Stimulated activated CD4-positive, alpha-beta T cell treated with anti-CD3 and anti-CD28 coated beads, Interleukin-12 subunit alpha, Interleukin-12 subunit beta, amount 100 ng/mL, for 24 hours (primary cell): Measurements from ENCODE around the gene SGSM1.

Source experiments
- DNase-seq, 2 experiments: peaks; one replicate each; pipeline ENCODE4 v3.0.0-alpha.2; 2020; ENCODE audit warnings: low read depth in 2 of 2

The SGSM1 gene

DNA sequence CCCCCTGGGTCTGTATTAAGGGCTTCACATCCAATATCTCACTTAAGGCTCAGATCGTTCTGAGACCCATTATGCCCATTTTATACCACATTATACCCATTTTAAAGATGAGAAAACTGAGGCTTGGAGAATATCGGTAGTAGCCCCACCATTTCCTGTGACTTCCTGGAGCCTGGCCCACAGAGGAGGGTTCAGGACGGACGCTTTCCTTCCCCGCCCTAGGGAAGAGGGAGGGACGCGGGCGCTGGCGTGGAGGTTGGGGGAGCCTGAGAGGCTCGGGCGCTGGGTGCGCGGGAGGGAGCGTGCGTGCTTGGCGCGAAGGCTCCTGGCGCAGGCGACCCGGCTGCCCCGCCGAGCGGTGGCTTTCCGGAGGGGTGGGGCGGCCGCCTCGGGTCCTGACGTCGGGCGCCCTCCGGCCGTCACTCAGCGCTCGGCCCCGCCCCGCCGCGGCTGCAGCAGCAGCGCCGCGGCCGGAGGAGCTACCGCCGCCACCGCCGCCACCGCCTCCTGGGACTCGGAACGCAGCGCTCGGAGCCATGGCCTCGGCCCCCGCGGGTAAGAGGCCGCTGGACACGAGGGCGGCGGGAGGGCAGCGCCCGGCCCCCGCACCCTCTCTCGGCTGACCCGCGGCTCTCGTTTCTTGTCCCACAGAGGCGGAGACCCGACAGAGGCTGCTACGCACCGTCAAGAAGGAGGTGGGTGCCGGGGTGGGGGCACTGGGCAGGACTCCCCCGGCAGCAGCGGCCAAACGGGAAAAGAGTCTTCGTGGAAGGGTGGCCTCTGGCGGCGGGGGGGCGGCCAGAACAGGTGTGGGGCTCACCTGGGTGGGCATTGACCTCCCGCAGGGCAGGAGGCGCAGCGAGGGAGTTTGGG is at the start of gene SGSM1:
SGSM1 (plus strand) TSS at position 422 of the 873 bp plus-strand sequence; CDS start at position 537, 115 bp downstream.
- DNase-seq = peak; percentile 57 to 72

- DNase-seq = peak; percentile 4 to 48
Observed at GRCh38 chr22:24758164-24758799, 47.7 kb upstream of the SGSM1 start.

DNA sequence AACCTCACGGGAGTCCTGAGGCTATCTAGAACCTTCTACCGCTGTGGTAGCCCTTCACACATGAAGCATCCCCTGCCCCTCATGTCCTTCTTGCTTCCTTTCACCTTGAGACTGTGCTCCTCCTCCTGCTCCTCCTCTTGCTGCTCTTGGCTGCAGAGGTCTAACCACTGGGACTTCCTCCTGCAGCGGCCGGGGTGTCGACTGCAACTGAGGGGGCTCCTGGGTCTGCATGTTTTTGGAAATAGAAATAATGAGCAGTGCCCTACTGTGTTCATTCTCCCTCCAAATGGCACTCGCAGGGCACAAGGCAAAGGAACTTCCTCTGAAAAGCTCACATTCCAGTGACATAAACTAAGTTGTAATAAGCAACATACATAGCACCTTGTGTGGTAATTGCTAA is 46.2 kb upstream of the SGSM1 start:
- DNase-seq = no peak

DNA sequence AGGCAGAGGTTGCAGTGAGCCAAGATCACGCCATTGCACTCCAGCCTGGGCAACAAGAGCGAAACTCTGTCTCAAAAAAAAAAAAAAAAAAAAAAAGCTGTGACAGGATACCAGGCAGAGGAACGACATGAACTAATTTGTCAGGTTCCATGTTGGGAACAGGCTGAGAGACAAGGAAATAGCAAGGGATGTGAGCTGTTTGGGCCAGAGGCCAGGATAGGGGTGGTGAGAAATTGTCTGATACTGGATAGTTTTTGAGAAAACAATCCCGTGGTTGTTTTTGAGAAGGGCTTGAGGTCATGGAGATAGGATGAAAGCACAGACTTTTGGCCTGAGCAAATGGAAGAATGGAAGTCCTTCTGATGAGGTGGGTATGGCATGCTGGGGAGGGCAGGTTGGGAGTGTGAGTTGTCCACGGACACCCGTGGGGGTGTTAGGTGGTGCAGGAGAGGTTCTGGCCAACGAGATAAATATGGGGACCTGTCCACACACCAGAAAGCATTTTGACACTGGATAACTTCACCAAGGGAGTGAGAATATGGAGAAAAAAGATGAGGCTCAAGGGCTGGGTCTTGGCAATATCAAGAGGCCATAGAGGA is 45.2 kb upstream of the SGSM1 start:
- no peak for DNase-seq

DNA sequence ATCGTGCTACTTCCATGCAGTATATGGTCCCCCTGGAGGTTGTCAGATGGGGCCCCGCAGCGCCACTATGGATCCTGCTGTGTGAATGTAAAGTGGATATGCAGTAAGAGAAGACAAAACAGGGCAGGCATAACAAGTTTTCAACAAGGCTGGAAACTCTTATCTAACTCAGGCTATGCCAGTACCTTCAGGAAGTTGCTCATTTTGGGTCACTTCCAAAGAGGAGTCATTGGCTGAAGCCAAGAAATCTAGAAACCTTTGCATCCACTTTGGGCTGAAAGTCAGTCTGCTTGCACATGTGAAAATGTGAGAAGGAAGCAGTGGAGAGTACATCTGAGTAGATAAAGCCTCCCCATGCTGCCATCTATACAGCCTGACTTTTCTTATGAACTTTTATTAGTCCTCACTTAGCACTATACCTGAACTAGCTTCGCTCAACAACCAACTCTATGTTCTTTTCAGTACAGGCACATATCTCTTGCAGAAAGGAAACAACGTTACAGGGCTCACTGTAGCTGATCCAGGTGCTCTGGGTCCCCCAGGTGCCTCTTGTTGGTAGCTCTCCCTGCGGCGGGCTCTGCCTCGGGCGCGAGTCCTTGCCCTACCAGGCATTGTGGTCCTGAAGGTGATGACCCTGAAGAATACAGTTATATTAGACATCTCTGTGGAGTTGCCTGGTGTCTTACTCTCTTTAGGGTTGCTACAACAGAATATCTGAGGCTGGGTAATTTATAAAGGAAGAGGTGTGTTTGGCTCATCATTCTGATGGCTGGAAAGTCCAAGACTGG is 43.9 kb upstream of the SGSM1 start:
- DNase-seq = no peak

DNA sequence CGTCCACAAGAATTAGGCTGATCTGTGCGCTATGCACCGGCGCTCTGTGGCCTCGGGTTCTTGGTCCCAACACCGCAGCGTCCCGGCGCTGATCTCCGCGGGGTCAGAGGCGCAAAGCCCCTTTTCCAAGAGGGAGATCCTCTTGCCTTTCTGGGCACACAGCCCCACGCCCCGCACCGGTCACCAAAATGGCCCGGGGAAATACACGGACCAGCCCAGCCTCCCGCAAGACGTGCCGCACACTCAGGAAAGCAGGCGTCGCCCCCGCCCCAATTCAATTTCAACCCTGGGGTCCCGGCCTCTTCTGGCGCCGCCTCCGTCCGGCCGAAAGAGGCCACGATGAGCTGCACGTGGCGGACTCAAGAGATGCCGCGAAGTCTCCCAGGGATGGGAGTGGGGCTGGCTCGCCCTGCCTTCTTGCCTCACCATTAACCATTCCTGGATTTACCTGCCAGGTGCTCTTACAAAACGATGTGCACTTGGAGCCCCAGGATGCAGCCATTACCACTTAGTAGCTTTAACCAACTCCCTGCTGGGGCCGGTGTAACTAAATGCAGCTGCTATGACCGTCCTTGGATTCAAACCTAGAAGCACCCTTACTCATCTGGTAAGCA is 42.0 kb upstream of the SGSM1 start:
- DNase-seq = no peak

DNA sequence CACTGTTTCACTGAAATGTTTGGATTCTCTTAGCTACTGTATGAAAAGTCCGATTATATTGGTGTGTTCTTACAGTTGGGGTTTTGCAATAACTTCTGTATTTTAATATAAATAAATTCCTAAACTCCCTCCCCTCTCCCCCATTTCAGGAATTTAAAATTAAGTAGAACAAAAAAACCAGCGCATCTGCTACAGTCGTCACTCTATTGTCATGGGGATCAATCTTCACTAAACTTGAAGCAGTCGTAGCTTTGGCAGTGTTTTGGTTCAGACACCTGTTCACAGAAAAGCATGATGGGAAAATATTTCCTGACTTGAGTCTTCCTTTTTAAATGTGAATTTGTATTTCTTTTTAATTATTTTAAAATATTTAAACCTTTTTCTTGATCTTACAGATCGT is 40.8 kb upstream of the SGSM1 start:
- DNase-seq = no peak

DNA sequence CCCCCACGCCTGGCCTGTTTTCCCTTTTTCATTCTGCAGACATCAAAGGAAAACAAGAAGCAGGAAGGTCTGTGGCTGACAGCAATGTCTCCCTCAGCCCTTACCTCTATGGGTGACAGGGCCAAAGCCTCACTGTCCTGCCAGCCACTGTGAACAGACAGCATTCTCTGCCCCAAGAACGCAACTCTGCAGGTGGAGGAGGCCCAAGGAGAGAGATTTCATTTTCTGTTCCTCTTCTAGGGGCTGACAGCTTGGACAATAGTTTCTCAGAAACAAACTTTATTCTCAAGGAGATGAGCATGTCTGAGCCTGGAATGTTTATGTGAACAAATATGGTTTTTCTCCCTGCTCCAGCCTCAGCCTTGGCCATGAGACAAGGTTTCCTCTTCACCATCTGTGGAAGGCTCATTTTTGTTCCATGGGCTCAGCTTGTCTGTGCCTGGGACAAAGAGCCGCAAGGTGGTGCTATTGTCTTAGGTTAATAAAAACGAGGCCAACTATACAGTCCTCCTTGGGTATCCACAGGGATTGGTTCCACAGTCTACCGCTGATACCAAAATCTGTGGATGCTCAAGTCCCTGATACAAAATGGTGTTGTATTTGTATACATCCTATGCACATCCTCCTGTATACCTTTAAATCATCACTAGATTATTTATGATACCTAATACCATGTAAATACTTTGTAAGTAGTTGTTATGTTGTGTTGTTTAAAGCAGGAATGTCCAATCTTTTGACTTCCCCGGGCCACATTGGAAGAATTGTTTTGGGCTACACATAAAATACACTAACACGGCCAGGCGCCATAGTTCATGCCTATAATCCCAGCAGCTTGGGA is 37.3 kb upstream of the SGSM1 start:
- peak; percentile 1 to 44 for DNase-seq

DNA sequence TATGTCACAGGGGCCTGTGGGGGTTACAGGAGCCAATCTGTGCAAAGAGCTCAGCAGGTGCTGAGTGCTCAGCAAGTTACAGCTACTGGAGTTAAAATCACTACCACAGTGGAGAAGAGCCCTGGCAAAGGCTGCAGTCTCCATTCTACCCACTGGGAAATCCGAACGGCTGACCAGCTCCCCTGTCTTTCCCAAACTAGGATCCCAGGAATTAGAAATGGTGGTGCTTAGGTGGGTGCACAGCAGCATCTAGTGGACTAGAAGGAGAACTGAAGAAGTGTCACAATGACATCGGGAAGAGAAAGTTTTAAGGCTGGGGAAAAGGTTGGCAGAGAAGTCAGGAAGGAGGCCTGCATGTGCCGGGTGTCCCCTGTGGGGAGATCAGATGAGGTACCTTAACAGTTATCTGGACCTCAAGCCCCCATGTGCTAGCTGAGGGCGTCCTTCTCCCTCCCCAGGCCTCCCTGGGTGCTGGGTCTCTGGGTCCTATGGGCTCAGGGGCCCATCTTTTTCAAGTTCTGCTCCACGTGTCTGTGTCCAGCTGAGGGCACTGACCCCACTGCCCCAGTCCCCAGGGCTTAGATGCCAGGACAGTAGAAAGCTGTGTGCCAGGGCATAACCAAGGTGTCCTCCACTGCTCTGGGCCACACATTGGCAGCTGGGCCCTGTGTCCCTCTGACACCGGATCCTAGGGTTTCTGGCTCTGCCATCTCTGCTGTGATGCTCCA is 33.4 kb upstream of the SGSM1 start:
- DNase-seq = no peak

DNA sequence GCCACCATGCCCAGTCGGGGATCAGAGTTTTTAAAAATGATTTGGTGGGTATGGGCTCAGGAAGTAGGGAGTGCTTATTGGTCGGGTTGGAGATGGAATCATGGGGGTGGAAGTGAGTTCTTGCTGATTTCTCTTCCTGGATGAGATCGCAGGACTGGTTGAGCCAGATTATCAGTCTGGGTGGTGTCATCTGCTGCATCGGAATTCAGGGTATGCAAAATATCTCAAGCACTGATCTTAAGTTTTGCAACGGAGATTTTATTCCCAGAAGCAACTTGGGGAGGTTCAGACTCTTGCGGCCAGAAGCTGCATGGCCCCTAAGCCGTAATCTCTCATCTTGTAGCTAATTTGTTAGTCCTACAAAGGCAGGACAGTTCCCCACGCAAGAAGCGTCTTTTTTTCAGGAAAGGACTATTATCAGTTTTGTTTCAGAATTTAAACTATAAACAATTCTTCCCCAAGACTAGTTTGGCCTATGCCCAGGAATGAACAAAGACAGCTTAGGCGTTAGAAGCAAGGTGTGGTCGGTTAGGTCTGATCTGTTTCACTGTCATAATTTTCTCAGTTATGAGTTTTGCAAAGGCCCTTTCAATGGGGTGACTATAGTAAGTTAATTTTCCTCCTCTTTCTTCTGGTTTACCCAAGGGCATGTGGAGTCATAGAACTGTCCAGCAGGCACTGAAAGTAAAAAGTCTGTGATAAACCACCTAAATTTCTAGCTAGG is 30.1 kb upstream of the SGSM1 start:
- DNase-seq = no peak

- DNase-seq = no peak
Observed at GRCh38 chr22:24776525-24776924, 29.5 kb upstream of the SGSM1 start.

DNA sequence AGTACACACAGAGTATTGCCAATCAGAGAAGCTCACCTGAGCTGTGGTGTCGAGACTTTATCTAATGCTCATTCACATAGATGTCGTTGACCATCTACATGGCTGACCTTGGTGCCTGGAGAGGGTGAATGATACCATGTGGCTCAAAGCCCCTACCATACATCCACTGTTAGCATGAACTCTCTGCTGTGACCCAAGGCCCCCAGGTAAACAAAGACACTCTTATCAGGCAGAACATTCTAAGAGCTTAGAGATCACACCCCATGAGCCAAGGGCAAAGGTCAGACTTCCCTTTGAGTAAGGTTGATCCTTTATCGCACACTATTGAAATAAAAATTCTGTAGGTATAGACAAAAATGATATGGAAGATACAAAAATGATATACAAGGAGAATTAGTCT is 16.5 kb upstream of the SGSM1 start:
- DNase-seq = no peak

GRCh38 chr22:24791362-24791761 is 14.6 kb upstream of the SGSM1 start:
- no peak for DNase-seq

DNA sequence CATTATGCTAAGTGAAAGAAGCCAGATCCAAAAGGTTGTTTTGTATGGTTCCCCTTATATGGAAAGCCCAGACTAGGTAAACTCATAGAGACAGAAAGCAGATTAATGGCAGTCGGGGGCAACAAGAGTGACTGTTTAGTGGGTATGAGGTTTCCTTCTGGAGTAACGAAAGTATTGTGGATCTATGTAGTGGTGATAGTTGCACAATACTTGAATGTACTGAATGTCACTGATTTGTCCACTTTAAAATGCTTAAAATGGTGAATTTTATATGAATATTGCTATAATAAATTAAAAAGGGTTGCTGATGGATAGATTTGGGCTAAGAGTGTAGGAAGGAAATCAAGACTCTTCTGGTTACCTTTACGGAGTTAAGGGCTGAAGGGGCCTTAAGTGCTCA is 10.0 kb upstream of the SGSM1 start:
- no peak for DNase-seq

DNA sequence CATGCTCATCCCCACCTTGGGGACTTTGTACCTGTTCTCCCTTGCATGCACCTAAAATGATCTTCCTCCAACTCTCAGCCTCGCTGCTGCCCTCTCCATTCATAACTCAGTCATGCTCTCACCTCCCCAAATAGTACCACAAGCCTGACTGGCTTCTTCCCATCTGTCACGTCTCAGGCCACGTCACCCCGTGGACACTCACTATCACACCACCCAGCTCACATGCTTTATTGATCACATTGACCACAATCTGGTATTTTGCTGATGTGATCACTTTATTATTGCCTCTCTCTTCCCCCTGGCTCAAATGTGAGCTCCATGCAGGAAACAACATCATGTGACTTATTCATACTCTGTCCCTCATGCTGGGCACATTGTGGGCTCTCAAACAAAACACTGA is 9.2 kb upstream of the SGSM1 start:
- DNase-seq = no peak

DNA sequence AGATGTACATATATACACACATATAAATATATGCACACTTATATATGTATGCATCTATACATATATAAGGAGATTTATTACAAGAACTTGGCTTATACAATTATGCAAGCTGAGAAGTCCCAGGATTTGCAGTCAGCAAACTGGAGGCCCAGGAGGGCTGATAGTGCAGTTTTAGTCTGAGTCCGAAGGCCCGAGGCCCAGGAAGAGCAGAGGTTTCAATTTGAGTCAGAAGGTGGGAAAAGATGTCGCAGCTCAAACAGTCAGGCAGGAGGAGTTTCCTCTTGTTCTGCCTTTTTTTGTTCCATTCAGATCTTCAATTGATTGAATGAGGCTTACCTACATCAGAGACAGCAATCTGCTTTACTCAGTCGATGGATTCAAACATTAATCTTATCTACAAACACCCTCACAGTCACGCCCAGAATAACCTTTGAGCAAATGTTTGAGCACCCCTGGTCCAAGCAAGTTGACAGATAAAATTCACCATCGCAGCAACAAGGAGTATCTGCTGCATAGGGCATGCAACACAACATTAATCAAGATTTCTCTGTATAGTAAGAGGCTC is 4.0 kb upstream of the SGSM1 start:
- peak in 1 of 2 experiments; percentile 24 for DNase-seq

DNA sequence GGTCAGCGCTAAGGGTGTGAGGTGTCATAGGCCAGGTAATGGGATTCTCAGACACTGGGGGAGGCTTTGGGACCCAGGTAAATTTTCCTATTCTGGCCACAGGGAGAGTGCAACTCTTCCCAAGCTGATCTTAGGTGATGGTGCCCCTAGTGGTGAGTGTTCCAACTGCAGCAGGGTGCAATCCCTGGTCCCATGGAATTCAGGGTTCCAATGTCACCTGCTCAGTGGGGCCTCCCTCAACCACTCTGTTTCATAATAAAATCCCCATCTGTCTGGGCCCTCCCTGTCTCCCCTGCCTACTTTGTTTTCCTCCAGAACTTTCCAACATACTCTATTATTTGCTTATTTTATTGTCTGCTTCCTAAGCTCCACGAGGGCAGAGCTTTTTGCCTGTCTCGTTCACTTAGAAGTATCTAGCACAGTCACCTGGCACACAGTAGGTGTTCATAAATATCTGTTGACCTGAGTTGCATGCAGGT is 2.9 kb upstream of the SGSM1 start:
- peak; percentile 17 to 64 for DNase-seq

- DNase-seq = no peak
Observed at GRCh38 chr22:24806663-24807001, 621 bp downstream of the SGSM1 start.
